CD8-positive, alpha-beta memory T cell (primary cell): ENCODE data around the gene ZFHX3. TPM values are rescaled to one million over a fixed set of nuclear protein-coding genes. Genes with fewer than 3 reads are reported as not detected.

Experiments
- CTCF ChIA-PET: fragments of 350-600 bp; sonication (Branson Sonifier 250); formaldehyde crosslinking; loops from one replicate; lab custom pipeline; 2021; ENCODE audit warnings: antibody characterized with exemption; lab: Charles Lee
- POLR2A ChIA-PET: fragments of 350-600 bp; sonication (Branson Sonifier 250); formaldehyde crosslinking; loops from one replicate; lab custom pipeline; 2021; ENCODE audit warnings: antibody characterized with exemption; lab: Charles Lee
- DNase-seq, 5 donors: peaks; one replicate each; pipeline versions ENCODE4 v3.0.0 to v3.0.0-alpha.2; 2020 to 2022; ENCODE audit warnings: mixed read lengths in 1 of 5
- H3K27ac ChIP-seq: one replicate; pipeline ENCODE4 v1.7.0; 2013; ENCODE audit warnings: low read depth, mild to moderate bottlenecking, low read length, moderate library complexity
- H3K27me3 ChIP-seq: 2 replicates; pipeline ENCODE4 v1.7.0; 2013; ENCODE audit warnings: low read length, mild to moderate bottlenecking; ENCODE audit not compliant: insufficient read depth, poor library complexity, severe bottlenecking
- H3K36me3 ChIP-seq: 2 replicates; pipeline ENCODE4 v1.7.0; 2013; ENCODE audit warnings: mild to moderate bottlenecking, low read length, moderate library complexity; ENCODE audit not compliant: insufficient read depth
- H3K4me1 ChIP-seq: 2 replicates; pipeline ENCODE4 v1.7.0; 2013; ENCODE audit warnings: mild to moderate bottlenecking, low read length, moderate library complexity; ENCODE audit not compliant: insufficient read depth
- H3K4me3 ChIP-seq: 2 replicates; pipeline ENCODE4 v1.7.0; 2013; ENCODE audit warnings: mild to moderate bottlenecking, low read length
- H3K9me3 ChIP-seq: 2 replicates; pipeline ENCODE4 v1.7.0; 2013; ENCODE audit warnings: mild to moderate bottlenecking, low read length
- H3K27ac Mint-ChIP-seq, 8 donors: one replicate each; pipeline ENCODE4 v1.8.0; 2020 to 2021; ENCODE audit warnings: mixed read lengths in 8 of 8, mild to moderate bottlenecking in 6 of 8, inconsistent platforms in 3 of 8, moderate library complexity in 3 of 8
- H3K27me3 Mint-ChIP-seq, 2 donors: one replicate each; pipeline ENCODE4 v1.8.0; 2020 to 2021; ENCODE audit warnings: mixed read lengths in 2 of 2, mild to moderate bottlenecking in 1 of 2, moderate library complexity in 1 of 2
- H3K36me3 Mint-ChIP-seq, 3 donors: one replicate each; pipeline ENCODE4 v1.8.0; 2020 to 2021; ENCODE audit warnings: mixed read lengths in 3 of 3, inconsistent platforms in 1 of 3, mild to moderate bottlenecking in 1 of 3
- H3K4me1 Mint-ChIP-seq, 3 donors: one replicate each; pipeline ENCODE4 v1.8.0; 2020 to 2021; ENCODE audit warnings: mixed read lengths in 3 of 3, inconsistent platforms in 1 of 3, mild to moderate bottlenecking in 1 of 3
- H3K4me3 Mint-ChIP-seq, 7 donors: one replicate each; pipeline ENCODE4 v1.8.0; 2020 to 2021; ENCODE audit warnings: mixed read lengths in 7 of 7, mild to moderate bottlenecking in 6 of 7, moderate library complexity in 4 of 7, inconsistent platforms in 2 of 7
- H3K9me3 Mint-ChIP-seq, 5 donors: one replicate each; pipeline ENCODE4 v1.8.0; 2020 to 2022; ENCODE audit warnings: mixed read lengths in 5 of 5, mild to moderate bottlenecking in 3 of 5, moderate library complexity in 2 of 5, inconsistent platforms in 1 of 5
- polyA plus RNA-seq: library from polyadenylated mRNA; unstranded; fragments of 300-500 nt; fragmentation: Illumina TruSeq; gene quantifications from one replicate; pipeline ENCODE4 v1.2.3, GENCODE V29; 2021
- total RNA-seq, 2 experiments: library from RNA; stranded (reverse); gene quantifications; one replicate each; pipeline ENCODE4 v1.2.3, GENCODE V29; 2021

The ZFHX3 gene
- total and polyA plus RNA-seq, 3 experiments from 2014 or later = 0.13 to 0.22 (median 0.20) TPM

- Mint-ChIP-seq H3K9me3 (peaks cover 0 to under 1% (median 0%) of the 10 kb centered on the region in 5 donors), H3K4me3 (no peak overlapping the region), H3K27me3 (peaks cover 6 to 12% of the 10 kb centered on the region in 2 donors), H3K27ac (no peak overlapping the region), H3K36me3 (no peaks in the 10 kb centered on the region), H3K4me1 (peaks cover 4 to 18% (median 6%) of the 10 kb centered on the region in 3 donors)
- H3K9me3 ChIP-seq = no peaks in the 10 kb centered on the region
- no peak overlapping the region for H3K4me3 ChIP-seq
- ChIA-PET POLR2A (no interaction called here), CTCF (interaction anchor here (1.9 kb wide), 1 partner anchor 9 kb away, joined by 6 read pairs; no protein-coding TSS in a partner anchor)
- H3K27ac ChIP-seq = no peak overlapping the region
- no peaks in the 10 kb centered on the region for H3K27me3 ChIP-seq
- DNase-seq = no peak
- H3K4me1 ChIP-seq = no peaks in the 10 kb centered on the region
- H3K36me3 ChIP-seq = no peaks in the 10 kb centered on the region
Measured at GRCh38 chr16:72841506-72841905, 206.4 kb downstream of the ZFHX3 start.

- Histone ChIP-seq H3K4me3 (no peak overlapping the region), H3K27ac (no peak overlapping the region), H3K36me3 (no peaks in the 10 kb centered on the region), H3K4me1 (no peaks in the 10 kb centered on the region), H3K27me3 (no peaks in the 10 kb centered on the region), H3K9me3 (no peaks in the 10 kb centered on the region)
- POLR2A ChIA-PET = no interaction called here
- Mint-ChIP-seq H3K36me3 (no peaks in the 10 kb centered on the region), H3K9me3 (no peaks in the 10 kb centered on the region), H3K4me3 (no peak overlapping the region), H3K4me1 (peaks cover 4 to 18% (median 6%) of the 10 kb centered on the region in 3 donors), H3K27ac (no peak overlapping the region), H3K27me3 (peaks cover 4 to 12% of the 10 kb centered on the region in 2 donors)
- CTCF ChIA-PET = interaction anchor here (1.9 kb wide), 1 partner anchor 8 kb away, joined by 6 read pairs; no protein-coding TSS in a partner anchor
- no peak for DNase-seq
Measured at GRCh38 chr16:72840631-72841381, 207.1 kb downstream of the ZFHX3 start.

GRCh38 chr16:72838951-72839350 is 209.0 kb downstream of the ZFHX3 start:
- no peak overlapping the region for H3K27ac ChIP-seq
- H3K27me3 Mint-ChIP-seq = peaks cover 1 to 8% of the 10 kb centered on the region in 2 donors
- no peak for DNase-seq
- no peaks in the 10 kb centered on the region for H3K4me1 ChIP-seq
- H3K36me3 ChIP-seq = no peaks in the 10 kb centered on the region
- no peaks in the 10 kb centered on the region for H3K9me3 ChIP-seq
- CTCF ChIA-PET = no interaction called here
- H3K9me3 Mint-ChIP-seq = no peaks in the 10 kb centered on the region
- H3K4me1 Mint-ChIP-seq = peaks cover 1 to 4% (median 4%) of the 10 kb centered on the region in 3 donors
- H3K27me3 ChIP-seq = no peaks in the 10 kb centered on the region
- no peak overlapping the region for H3K4me3 Mint-ChIP-seq
- no peaks in the 10 kb centered on the region for H3K36me3 Mint-ChIP-seq
- POLR2A ChIA-PET = no interaction called here
- no peak overlapping the region for H3K4me3 ChIP-seq
- peak overlapping the region in 1 of 8 donors; percentile 28 for H3K27ac Mint-ChIP-seq

- H3K27me3 Mint-ChIP-seq = peaks cover 1 to 5% of the 10 kb centered on the region in 2 donors
- no peaks in the 10 kb centered on the region for H3K9me3 Mint-ChIP-seq
- H3K36me3 ChIP-seq = no peaks in the 10 kb centered on the region
- no peaks in the 10 kb centered on the region for H3K27me3 ChIP-seq
- H3K36me3 Mint-ChIP-seq = no peaks in the 10 kb centered on the region
- no peak overlapping the region for H3K4me3 ChIP-seq
- H3K9me3 ChIP-seq = no peaks in the 10 kb centered on the region
- CTCF ChIA-PET = no interaction called here
- H3K4me3 Mint-ChIP-seq = no peak overlapping the region
- peak overlapping the region in 1 of 8 donors; percentile 17 for H3K27ac Mint-ChIP-seq
- H3K4me1 ChIP-seq = no peaks in the 10 kb centered on the region
- POLR2A ChIA-PET = no interaction called here
- no peak overlapping the region for H3K27ac ChIP-seq
- H3K4me1 Mint-ChIP-seq = peaks cover 0 to 4% (median 0%) of the 10 kb centered on the region in 3 donors
- no peak for DNase-seq
Measured at GRCh38 chr16:72838586-72838910, 209.4 kb downstream of the ZFHX3 start.

- no peak overlapping the region for H3K27ac ChIP-seq
- H3K27me3 ChIP-seq = no peaks in the 10 kb centered on the region
- Mint-ChIP-seq H3K4me1 (peaks cover 0 to 4% (median 0%) of the 10 kb centered on the region in 3 donors), H3K4me3 (no peak overlapping the region), H3K27ac (peak overlapping the region in 1 of 8 donors; percentile 17), H3K27me3 (peaks cover 0 to 4% of the 10 kb centered on the region in 2 donors), H3K9me3 (no peaks in the 10 kb centered on the region), H3K36me3 (no peaks in the 10 kb centered on the region)
- POLR2A ChIA-PET = no interaction called here
- no peak for DNase-seq
- H3K9me3 ChIP-seq = no peaks in the 10 kb centered on the region
- H3K36me3 ChIP-seq = no peaks in the 10 kb centered on the region
- no peaks in the 10 kb centered on the region for H3K4me1 ChIP-seq
- H3K4me3 ChIP-seq = no peak overlapping the region
- CTCF ChIA-PET = no interaction called here
Measured at GRCh38 chr16:72837846-72838585, 209.9 kb downstream of the ZFHX3 start.

- no peak overlapping the region for H3K27ac ChIP-seq
- H3K4me1 ChIP-seq = no peaks in the 10 kb centered on the region
- Mint-ChIP-seq H3K27ac (no peak overlapping the region), H3K36me3 (no peaks in the 10 kb centered on the region), H3K4me1 (no peaks in the 10 kb centered on the region), H3K27me3 (peaks cover 0 to 4% of the 10 kb centered on the region in 2 donors), H3K4me3 (no peak overlapping the region), H3K9me3 (no peaks in the 10 kb centered on the region)
- ChIA-PET POLR2A (no interaction called here), CTCF (no interaction called here)
- H3K9me3 ChIP-seq = no peaks in the 10 kb centered on the region
- H3K4me3 ChIP-seq = no peak overlapping the region
- no peaks in the 10 kb centered on the region for H3K27me3 ChIP-seq
- DNase-seq = no peak
- no peaks in the 10 kb centered on the region for H3K36me3 ChIP-seq
Measured at GRCh38 chr16:72836985-72837384, 210.9 kb downstream of the ZFHX3 start.

- POLR2A ChIA-PET = no interaction called here
- DNase-seq = no peak
Measured at GRCh38 chr16:72836181-72836580, 211.7 kb downstream of the ZFHX3 start.

GRCh38 chr16:72835086-72835485 is 212.8 kb downstream of the ZFHX3 start:
- H3K36me3 ChIP-seq = no peaks in the 10 kb centered on the region
- peaks cover 0 to 1% of the 10 kb centered on the region in 2 donors for H3K27me3 Mint-ChIP-seq
- no peaks in the 10 kb centered on the region for H3K27me3 ChIP-seq
- no peak overlapping the region for H3K4me3 ChIP-seq
- no peaks in the 10 kb centered on the region for H3K4me1 Mint-ChIP-seq
- no peaks in the 10 kb centered on the region for H3K36me3 Mint-ChIP-seq
- H3K27ac ChIP-seq = no peak overlapping the region
- H3K9me3 ChIP-seq = no peaks in the 10 kb centered on the region
- ChIA-PET POLR2A (no interaction called here), CTCF (no interaction called here)
- H3K9me3 Mint-ChIP-seq = no peaks in the 10 kb centered on the region
- H3K4me3 Mint-ChIP-seq = no peak overlapping the region
- DNase-seq = no peak
- H3K4me1 ChIP-seq = no peaks in the 10 kb centered on the region
- H3K27ac Mint-ChIP-seq = no peak overlapping the region

More at GRCh38 chr16:72836181-72836580, 211.7 kb downstream of the ZFHX3 start:
- H3K27ac Mint-ChIP-seq = no peak overlapping the region
- H3K27ac ChIP-seq = no peak overlapping the region
- no peaks in the 10 kb centered on the region for H3K9me3 ChIP-seq
- H3K27me3 Mint-ChIP-seq = peaks cover 0 to 4% of the 10 kb centered on the region in 2 donors
- no peaks in the 10 kb centered on the region for H3K4me1 ChIP-seq
- H3K4me3 Mint-ChIP-seq = no peak overlapping the region
- H3K9me3 Mint-ChIP-seq = no peaks in the 10 kb centered on the region
- H3K4me1 Mint-ChIP-seq = no peaks in the 10 kb centered on the region
- H3K36me3 ChIP-seq = no peaks in the 10 kb centered on the region
- CTCF ChIA-PET = no interaction called here
- no peaks in the 10 kb centered on the region for H3K36me3 Mint-ChIP-seq
- no peak overlapping the region for H3K4me3 ChIP-seq
- no peaks in the 10 kb centered on the region for H3K27me3 ChIP-seq
